VCaP (cell line): Measurements from ENCODE around the gene ABCA5.

Source experiments
- H3K27ac ChIP-seq: fragments of 450-650 bp; 2 replicates; pipeline ENCODE4 v1.5.1; 2017
- CTCF ChIP-seq: fragments of 450-650 bp; conservative IDR thresholded peaks from 2 replicates; pipeline ENCODE4 v1.5.1; 2017; ENCODE audit warnings: mild to moderate bottlenecking, moderate library complexity

ABCA5 gene

DNA sequence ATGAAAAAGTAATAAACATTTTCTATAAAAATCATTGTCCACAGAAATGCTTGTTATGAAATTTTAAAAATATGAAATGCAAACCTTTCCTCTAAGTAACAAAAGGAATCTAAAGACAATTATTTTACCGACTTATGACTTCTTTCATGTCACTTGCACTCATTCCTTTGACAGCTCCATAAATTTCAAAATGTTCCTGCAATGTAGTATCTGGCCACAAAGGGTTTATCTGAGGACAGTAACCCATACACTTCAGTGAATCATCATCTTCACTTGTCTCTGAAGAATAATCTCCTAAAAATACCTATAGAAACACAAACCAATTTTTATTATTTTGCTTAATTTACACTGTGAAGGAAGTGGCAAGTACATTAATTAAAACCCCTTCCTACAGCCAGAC lies 72.7 kb downstream of the ABCA5 start:
- TF ChIP-seq CTCF: no peak
- H3K27ac ChIP-seq: no peak overlapping the region

GRCh38 chr17:69250641-69251040 lies 76.3 kb downstream of the ABCA5 start:
- H3K27ac ChIP-seq: no peak overlapping the region
- TF ChIP-seq CTCF: no peak

GRCh38 chr17:69246726-69247375 lies 80.1 kb downstream of the ABCA5 start:
- no peak overlapping the region for H3K27ac ChIP-seq
- peak; percentile 72 for TF ChIP-seq CTCF

- TF ChIP-seq CTCF: no peak
- H3K27ac ChIP-seq: no peak overlapping the region
These were observed 80.7 kb downstream of the ABCA5 start for GRCh38 chr17:69246202-69246601.

DNA sequence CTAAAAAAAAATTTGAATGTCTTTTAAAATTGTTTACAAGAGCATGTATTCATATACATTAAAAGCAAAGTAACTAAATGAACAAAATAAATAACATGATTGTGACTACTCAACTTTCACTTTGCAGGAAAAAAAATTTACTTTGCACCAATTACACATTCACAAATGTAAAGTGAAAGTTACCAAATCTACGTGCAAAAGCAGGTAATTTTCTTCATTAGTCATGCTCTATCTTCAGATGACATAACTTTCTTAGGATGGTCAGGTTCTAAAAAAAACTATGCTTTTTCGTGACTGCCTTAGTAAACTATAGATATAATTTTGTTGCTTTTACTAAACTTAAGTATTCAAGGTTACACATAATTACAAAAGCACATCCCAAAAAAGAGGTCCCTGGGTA lies 81.3 kb downstream of the ABCA5 start:
- no peak overlapping the region for H3K27ac ChIP-seq
- TF ChIP-seq CTCF: no peak

DNA sequence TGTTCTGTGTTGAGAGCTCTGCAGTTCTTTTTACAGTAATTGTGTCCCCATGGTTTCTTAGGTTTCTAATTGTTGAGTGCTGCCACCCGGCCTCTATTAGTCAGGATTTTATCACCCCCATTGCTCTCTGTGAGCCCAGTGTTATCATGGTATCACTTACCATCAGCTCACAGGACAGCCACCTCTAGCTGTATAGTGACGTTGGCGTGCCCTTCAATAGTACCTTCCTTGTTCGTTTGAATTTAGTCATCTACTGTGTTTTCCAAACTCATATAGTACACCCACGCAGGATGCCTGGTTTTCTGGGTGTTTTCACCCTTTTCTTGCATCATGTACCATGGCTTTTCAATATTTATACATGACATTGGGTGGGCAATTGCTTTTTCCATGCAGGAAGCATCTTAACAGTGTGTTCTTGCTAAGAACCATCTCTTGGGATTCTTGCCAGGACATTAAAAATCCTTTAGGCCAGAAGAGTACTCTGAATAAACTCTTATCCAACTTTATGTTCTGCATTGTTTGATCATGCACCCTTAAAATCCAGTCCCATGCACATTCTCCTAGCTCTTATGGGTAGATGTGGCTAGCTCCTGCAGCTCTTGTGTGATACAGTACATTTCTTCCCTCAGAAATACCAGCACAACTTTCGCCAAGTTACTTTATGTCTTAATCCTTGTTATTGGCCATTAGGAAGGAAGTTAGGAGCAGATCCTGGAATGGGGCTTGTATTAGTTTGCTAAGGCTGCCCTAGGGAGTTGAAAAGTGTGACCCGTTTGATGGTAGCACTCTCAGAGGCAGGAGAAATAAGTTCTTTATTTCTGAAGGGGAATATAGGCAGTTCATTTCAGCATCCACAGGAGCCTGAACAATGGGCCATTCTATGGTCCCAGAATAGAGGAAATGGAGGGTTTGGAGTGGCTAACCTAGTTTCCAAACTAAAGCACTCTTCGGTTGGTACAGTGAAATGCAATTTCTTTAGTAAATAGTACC lies 87.0 kb downstream of the ABCA5 start:
- peak overlapping the region; percentile 14; the same call in 1 of the 2 replicates for H3K27ac ChIP-seq
- TF ChIP-seq CTCF: no peak

- no peak overlapping the region for H3K27ac ChIP-seq
- no peak for TF ChIP-seq CTCF
These were observed 90.0 kb downstream of the ABCA5 start for GRCh38 chr17:69236946-69237345.
